GM04503 (cell line): Measurements from ENCODE around the gene TIMM44.
"Not testable (repeated sequence)": the region's sequence is repeated elsewhere in the genome, so short reads cannot be mapped to it uniquely, and the experiment has no call there.

Experiments used
- DNase-seq: peaks from one replicate; pipeline ENCODE4 v3.0.0-alpha.2; 2012; ENCODE audit warnings: low read depth

Gene TIMM44

DNA sequence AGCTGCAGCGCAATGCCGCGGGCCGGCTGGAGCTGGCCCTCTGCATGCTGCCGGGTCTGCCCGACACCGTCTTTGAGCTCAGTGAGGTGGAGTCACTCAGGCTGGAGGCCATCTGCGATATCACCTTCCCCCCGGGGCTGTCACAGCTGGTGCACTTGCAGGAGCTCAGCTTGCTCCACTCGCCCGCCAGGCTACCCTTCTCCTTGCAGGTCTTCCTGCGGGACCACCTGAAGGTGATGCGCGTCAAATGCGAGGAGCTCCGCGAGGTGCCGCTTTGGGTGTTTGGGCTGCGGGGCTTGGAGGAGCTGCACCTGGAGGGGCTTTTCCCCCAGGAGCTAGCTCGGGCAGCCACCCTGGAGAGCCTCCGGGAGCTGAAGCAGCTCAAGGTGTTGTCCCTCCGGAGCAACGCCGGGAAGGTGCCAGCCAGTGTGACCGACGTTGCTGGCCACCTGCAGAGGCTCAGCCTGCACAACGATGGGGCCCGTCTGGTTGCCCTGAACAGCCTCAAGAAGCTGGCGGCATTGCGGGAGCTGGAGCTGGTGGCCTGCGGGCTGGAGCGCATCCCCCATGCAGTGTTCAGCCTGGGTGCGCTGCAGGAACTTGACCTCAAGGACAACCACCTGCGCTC, 43.6 kb downstream of the TIMM44 start:
- DNase-seq: no peak

DNA sequence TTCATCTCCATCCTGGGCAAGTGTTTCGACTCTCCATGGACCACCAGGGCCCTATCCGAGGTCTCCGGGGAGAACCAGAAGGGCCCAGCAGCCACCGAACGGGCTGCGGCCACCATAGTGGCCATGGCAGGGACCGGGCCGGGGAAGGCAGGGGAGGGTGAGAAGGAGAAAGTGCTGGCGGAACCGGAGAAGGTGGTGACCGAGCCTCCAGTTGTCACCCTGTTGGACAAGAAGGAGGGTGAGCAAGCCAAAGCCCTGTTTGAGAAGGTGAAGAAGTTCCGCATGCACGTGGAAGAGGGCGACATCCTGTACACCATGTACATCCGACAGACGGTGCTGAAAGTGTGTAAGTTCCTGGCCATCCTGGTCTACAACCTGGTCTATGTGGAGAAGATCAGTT, 44.5 kb downstream of the TIMM44 start:
- no peak for DNase-seq

DNA sequence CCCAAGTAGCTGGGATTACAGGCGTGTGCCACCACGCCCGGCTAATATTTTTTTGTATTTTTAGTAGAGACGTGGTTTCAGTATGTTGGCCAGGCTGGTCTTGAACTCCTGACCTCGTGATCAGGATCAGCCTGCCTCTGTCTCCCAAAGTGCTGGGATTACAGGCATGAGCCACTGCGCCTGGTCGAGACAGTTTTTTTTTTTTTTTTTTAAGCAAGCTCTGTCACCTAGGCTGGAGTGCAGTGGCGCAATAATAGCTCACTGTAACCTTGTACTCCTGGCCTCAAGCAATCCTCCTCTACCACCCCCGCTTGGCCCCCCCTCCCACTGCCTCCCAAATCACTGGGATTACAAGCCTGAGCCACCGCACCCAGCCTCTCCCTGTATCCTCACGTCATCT, 46.2 kb downstream of the TIMM44 start:
- no peak for DNase-seq

DNA sequence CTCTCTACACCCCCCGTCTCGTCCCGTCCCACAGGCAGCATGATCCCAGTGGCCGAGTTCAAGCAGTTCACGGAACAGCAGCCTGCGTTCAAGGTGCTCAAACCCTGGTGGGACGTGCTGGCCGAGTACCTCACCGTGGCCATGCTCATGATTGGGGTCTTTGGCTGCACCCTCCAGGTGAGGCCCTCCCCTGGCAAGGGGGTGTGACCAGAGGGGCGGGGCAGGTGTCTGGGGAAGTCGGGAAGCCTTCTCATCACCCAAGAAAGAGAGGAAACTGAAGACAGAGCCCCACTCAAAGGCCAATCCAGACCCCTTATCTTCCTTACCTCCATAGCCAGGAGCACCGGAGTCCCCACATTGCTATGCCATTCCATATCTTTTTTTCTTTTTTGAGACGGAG, 47.9 kb downstream of the TIMM44 start:
- no peak for DNase-seq

DNA sequence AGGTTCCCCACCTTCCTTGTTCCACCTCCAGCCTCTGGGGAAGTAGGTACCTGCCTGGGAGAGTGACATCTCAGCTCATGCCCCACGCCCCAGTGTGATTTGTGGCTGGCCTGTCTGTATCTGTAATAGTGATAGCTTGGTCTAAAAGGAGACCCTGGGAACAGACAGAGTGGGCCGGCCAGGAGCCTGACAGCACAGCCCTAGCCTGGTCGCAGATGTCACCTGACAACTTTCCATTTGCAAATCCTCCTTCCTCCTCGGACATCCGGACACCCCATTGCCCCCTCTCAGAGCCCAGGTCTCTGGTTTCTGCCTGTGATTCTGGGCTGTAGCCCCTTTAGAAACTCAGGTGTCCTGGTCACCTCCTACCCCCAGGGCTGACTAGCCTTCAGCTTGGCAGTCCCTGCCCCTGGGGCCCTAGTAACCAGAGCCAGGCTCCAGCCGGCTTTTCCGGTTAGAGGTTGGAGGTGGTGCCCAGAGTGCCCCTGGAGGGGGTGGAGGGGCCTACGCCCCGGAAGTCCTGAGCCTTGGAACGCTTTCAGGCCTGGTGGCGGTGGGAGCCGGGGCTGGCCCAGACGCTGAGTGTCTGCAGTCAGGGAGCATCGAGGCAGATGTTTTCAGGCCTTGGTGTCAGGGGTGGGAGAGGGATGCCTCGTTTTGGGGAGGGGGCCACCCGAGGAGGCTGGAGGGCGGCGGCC, 48.7 kb downstream of the TIMM44 start:
- DNase-seq: no peak

DNA sequence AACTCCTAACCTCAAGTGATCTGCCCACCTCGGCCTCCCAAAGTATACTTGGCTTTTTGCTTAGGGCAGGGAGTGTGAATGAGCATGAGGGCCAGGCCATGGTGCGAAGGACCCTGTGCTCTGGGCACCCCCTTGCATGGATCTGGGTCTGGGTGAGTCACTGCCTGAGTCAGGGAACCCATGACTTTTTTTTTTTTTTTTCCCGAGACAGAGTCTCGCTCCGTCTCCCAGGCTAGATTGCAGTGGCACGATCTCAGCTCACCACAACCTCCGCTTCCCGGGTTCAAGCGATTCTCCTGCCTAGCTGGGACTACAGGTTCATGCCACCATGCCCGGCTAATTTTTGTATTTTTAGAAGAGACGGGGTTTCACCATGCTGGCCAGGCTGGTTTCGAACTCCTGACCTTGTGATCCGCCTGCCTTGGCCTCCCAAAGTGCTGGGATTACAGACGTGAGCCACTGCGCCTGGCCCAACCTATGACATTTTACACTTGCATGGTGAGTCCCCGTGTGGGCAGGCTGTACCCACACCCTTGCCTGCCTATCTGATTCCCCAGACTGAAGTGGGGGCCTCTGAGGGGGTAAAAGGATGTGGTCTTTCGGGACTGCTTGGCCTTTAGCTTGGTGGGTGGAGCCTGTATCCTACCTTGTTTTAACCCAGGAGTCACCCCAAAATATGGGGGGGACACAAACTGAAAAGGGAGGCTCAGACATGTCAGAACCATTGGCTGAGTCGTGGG, 49.9 kb downstream of the TIMM44 start:
- not testable (repeated sequence) for DNase-seq

DNA sequence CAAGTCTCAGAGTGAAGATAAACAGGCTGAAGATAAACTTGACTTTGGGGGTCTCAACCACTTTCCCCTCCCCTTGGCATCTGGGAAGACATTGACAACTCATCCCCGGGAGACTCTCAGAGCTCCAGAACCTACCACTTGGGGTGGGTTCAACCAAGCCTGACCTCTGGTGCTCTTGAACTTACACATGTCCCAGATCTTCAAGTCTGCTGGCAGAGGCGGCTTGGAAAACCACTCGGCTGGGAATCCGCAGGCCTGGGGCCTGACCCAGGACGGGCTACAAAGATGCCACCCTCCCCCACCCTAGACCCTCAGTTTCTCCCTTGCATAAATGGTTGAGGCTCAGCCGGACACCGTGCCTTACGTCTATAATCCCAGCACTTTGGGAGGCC, 54.6 kb downstream of the TIMM44 start:
- no peak for DNase-seq

DNA sequence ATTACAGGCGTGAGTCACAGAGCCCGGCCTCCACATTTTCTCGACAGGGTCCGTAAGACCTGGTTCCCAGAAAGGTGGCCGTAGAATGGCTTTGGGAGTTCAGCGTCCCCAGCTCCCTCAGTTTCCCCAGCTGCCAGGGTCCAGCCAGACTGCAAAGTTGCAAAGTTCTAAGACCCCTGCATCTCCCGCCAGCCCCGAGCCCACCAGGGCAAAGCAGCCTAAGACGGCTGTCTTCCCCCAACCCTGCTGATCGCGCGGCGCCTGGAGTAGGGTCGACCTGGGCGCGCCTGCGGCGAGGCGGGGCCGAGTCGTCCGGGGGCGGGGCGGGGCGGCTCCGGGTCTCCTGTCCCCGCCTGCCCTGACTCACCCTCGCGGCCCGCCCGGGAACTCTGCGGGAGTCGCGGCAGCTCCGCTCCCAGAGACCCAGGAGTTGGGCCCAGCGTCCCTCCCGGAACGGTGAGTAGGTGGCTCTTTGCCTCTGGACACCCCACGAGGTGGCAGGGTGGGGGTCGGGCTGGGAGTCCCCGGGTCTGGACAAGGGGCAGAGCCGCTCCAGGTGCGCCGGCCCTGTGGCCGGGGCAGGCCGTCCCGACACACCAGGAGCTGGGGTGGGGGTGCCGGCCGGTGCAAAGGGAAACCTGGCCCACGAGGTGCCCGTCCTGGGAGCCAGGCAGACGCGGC, 55.2 kb downstream of the TIMM44 start, which contains the start of gene LRRC8E:
TSS of gene LRRC8E (plus strand) at position 366 of the 681 bp plus-strand sequence. CDS start 7,094 bp downstream, outside the sequence.
- DNase-seq: no peak

- no peak for DNase-seq
Measured at GRCh38 chr19:7887408-7888144, 55.9 kb downstream of the TIMM44 start.

DNA sequence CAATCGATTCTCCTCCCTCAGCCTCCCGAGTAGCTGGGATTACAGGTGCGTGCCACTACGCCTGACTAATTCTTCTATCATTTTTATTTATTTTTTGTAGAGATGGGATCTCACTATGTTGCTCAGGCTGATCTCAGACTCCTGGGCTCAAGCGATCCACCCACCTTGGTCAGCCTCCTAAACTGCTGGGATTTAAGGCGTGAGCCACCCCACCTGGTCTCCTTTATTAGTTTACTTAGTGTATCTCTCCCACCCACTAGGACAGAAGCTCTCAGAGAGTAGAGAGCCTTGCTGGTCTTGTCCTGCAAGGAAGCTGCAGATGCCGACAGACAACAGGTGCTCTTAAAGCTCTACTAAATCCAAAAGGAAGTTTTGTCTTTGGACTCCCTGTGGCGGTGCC, 57.6 kb downstream of the TIMM44 start:
- DNase-seq: no peak

GRCh38 chr19:7883796-7884570, 59.5 kb downstream of the TIMM44 start:
- DNase-seq: peak; percentile 33

GRCh38 chr19:7883105-7883504, 60.4 kb downstream of the TIMM44 start:
- DNase-seq: no peak

DNA sequence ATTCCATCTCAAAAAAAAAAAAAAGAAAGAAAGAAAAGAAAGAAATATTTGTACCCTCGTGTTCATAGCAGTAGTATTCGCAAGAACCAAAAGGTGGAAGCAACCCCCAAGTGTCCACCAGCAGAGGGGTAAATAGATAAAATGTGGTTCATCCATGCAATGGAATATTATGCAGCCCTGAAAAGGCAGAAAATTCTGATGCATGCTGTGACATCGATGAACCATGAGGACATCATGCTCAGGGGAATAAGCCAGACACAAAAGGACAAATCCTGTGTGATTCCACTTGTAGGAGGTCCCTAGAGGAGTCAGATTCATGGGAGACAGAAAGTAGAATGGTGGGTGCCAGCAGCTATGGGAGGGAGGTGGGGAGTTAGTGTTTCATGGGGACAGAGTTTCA, 61.6 kb downstream of the TIMM44 start:
- DNase-seq: no peak

- DNase-seq: no peak
Measured at GRCh38 chr19:7879836-7880235, 63.6 kb downstream of the TIMM44 start.

DNA sequence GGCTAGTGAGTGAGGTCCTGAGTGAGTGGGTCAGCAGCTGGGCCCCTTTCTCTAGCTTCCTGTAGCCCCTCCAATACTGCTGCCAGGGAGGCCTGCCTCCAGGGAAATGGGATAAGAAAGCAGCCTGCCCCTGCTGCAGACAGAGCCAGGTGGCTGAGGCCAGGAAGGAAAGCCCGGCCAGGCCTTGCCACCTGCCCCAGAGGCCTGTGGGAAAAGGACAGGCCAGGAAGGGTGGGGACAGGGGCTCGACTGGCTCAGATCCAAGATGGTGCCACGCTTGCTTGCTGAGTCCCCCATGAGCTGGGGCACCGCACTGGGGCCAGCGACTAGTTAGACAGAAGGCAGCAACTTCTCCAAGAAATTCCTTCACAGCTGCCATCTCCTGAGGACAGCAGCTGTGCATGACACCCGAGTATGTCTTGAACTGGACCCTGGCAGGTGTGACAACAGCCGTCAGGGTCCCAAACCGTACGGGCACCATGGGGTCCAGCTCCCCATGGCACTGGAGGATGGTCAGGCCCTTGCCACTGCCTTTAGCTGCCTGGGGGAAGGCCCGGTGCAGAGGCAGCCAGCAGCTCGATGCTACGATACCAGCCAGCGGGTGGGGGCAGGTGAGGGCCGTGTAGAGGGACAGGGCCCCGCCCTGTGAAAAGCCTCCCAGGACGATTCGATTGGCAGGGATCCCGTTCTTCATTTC, 64.2 kb downstream of the TIMM44 start:
- no peak for DNase-seq

- no peak for DNase-seq
Measured at GRCh38 chr19:7877249-7877836, 66.1 kb downstream of the TIMM44 start.
